SK-N-SH treated with all-trans-retinoic acid at 6 μM for 48 hours (cell line): Measurements from ENCODE around the gene NXNL1.

Experiments used
- ARNTL ChIP-seq: fragments of 450-650 bp; formaldehyde crosslinking; IDR thresholded peaks from 2 replicates; pipeline ENCODE4 v1.5.0; 2020; ENCODE audit warnings: low read depth, mild to moderate bottlenecking, moderate library complexity, borderline replicate concordance
- ESRRG ChIP-seq: fragments of 250-450 bp; sonication (Bioruptor Pico); IDR thresholded peaks from 2 replicates; pipeline ENCODE4 v1.6.1; 2021; ENCODE audit warnings: mild to moderate bottlenecking
- GLIS3 ChIP-seq: fragments of 250-450 bp; sonication (Bioruptor Pico); IDR thresholded peaks from 2 replicates; pipeline ENCODE4 v1.5.0; 2020; ENCODE audit warnings: mild to moderate bottlenecking, moderate library complexity
- OSR1 ChIP-seq: fragments of 250-450 bp; sonication (Bioruptor Pico); IDR thresholded peaks from 2 replicates; pipeline ENCODE4 v1.8.0; 2022; ENCODE audit warnings: moderate library complexity, mild to moderate bottlenecking, inconsistent platforms
- SNAI2 ChIP-seq: fragments of 250-450 bp; sonication (Bioruptor Pico); IDR thresholded peaks from 2 replicates; pipeline ENCODE4 v1.5.0; 2020; ENCODE audit warnings: mild to moderate bottlenecking, moderate library complexity
- ZNF70 ChIP-seq: fragments of 450-650 bp; formaldehyde crosslinking; IDR thresholded peaks from 2 replicates; pipeline ENCODE4 v1.5.0; 2020; ENCODE audit warnings: mild to moderate bottlenecking, moderate library complexity
- ZNF8 ChIP-seq: fragments of 450-650 bp; formaldehyde crosslinking; IDR thresholded peaks from 2 replicates; pipeline ENCODE4 v1.5.0; 2020; ENCODE audit warnings: mild to moderate bottlenecking, moderate library complexity
- TF ChIP-seq, protein P1 (sequence below): fragments of 250-450 bp; sonication (Bioruptor Pico); IDR thresholded peaks from 2 replicates; pipeline ENCODE4 v1.8.0; 2020; ENCODE audit warnings: mild to moderate bottlenecking, moderate library complexity, borderline replicate concordance
- TF ChIP-seq, protein P2 (sequence below): fragments of 250-450 bp; sonication (Bioruptor Pico); IDR thresholded peaks from 2 replicates; pipeline ENCODE4 v1.5.1; 2020; ENCODE audit warnings: low read depth, mild to moderate bottlenecking, moderate library complexity

DNA sequence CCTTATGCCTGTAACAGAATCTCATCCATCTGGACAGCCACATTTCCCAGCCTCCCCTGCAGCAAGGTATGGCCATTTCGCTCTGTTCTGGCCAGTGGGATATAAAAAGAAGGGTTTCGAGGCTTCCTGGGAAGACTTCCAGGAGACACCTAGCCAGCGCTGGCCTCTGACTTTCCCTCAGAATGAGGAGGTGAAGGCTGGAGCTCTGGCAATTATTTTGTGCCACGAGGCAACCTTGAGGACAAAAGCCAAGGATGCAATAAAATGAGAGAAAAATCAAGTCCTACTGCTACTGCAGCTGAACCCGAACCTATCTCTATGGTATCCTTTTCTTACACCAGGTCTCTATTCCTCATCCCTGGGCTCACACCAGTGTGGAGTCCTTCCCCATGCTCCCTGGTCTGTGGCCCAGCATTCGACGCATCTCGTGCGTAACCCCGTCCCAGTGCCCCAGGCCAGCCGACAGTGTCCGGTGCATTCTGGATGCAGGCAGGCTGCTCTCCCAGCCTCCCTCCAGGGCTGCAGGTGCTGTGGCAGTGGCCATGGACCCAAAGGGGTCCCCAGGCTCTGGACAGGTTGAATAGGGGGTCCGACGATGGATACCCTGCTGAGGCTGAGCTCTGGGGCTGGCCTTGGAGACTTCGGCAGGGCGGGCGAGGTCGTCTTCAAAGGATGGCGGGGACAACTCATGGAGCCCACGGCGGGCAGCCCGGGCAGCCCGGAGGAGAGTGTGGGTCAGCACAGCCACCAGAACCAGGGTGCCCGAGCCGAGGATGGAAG lies 24.4 kb downstream of the NXNL1 start:
- TF ChIP-seq OSR1 (CRISPR knock-in tag) = no peak
- no peak for TF ChIP-seq SNAI2
- TF ChIP-seq ESRRG = no peak
- TF ChIP-seq, protein P1, sequence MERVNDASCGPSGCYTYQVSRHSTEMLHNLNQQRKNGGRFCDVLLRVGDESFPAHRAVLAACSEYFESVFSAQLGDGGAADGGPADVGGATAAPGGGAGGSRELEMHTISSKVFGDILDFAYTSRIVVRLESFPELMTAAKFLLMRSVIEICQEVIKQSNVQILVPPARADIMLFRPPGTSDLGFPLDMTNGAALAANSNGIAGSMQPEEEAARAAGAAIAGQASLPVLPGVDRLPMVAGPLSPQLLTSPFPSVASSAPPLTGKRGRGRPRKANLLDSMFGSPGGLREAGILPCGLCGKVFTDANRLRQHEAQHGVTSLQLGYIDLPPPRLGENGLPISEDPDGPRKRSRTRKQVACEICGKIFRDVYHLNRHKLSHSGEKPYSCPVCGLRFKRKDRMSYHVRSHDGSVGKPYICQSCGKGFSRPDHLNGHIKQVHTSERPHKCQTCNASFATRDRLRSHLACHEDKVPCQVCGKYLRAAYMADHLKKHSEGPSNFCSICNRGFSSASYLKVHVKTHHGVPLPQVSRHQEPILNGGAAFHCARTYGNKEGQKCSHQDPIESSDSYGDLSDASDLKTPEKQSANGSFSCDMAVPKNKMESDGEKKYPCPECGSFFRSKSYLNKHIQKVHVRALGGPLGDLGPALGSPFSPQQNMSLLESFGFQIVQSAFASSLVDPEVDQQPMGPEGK (CRISPR knock-in tag) = no peak
- TF ChIP-seq, protein P2, sequence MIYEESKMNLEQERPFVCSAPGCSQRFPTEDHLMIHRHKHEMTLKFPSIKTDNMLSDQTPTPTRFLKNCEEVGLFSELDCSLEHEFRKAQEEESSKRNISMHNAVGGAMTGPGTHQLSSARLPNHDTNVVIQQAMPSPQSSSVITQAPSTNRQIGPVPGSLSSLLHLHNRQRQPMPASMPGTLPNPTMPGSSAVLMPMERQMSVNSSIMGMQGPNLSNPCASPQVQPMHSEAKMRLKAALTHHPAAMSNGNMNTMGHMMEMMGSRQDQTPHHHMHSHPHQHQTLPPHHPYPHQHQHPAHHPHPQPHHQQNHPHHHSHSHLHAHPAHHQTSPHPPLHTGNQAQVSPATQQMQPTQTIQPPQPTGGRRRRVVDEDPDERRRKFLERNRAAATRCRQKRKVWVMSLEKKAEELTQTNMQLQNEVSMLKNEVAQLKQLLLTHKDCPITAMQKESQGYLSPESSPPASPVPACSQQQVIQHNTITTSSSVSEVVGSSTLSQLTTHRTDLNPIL (CRISPR knock-in tag) = no peak
- TF ChIP-seq ZNF8 (CRISPR knock-in tag) = no peak
- no peak for TF ChIP-seq GLIS3 (CRISPR knock-in tag)
- no peak for TF ChIP-seq ARNTL (CRISPR knock-in tag)
- TF ChIP-seq ZNF70 (CRISPR knock-in tag) = no peak
